Stimulated activated CD8-positive, alpha-beta memory T cell treated with anti-CD3 and anti-CD28 coated beads, Interleukin-2, amount 100 ng/mL, for 48 hours (primary cell): ENCODE data around the gene KCNN3.
"Not testable (repeated sequence)": the region's sequence is repeated elsewhere in the genome, so short reads cannot be mapped to it uniquely, and the experiment has no call there.

Experiments used
- DNase-seq, 2 donors: peaks; one replicate each; pipeline ENCODE4 v3.0.0-alpha.2; 2020; ENCODE audit warnings: low read depth in 2 of 2

The KCNN3 gene

DNA sequence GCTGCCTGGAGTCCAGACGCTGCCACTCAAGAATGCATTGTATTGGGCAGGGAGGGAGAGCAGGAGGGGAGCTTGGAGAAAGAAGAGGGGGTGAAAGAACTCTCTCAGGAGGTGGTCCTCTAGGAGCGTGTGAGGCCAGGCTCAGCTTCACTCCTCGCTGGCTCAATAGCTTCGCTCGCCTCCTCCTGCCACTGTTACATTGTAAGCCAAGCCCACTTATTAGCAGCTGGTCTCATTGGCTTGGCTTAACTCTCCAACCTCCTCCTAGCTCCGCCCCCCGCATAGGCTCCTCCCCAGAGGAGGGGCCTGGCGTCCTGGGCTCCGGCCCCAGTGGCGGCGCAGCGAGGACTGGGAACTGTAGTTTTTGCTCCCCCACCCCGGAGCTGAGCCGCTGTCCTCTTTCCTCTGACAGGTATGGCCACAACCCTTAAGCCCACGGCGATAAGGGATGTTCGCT, at the start of gene KCNN3:
KCNN3 (minus strand) TSS at position 167 of the 457 bp plus-strand sequence. CDS start 317 bp downstream, outside the sequence.
- DNase-seq, result peak; percentile 58 to 69

DNA sequence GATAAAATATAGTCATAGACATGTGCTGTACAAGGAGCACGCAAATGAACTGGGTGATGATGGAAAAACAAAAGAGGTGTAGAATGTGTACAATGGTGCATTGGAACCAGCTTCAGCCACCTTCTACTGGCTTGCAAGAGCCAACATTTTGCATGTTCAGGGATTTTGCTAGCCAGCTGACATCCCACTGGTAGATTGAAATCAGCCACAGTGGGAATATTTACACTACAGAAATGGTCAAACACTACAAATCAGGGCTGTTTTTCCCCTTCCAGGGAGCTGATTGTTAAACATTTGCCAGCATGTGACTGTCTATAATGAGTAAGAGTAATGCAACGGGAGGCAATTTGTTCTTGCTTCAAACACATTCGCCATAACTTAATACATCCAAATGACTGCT, 43.2 kb upstream of the KCNN3 start:
- DNase-seq, result no peak

DNA sequence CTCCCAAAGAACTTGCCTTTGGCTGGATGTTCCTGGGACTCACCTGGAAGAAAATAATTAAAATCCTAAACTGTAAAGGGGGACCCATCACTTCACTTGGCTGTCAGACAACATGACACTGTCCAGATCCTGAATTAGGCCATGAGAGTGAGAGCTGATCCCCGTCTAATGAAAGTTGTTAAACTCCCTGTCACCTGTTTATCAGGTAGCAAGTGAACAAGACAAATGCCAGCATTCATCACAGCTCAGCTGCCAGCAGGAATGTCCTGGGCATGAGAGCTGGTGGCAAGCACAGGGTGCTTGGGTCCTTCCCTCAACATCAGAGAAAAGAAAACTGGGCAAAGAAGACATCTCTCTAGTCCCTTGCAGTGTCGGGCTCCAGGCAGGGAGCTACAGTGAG, 42.7 kb upstream of the KCNN3 start:
- DNase-seq, result no peak

DNA sequence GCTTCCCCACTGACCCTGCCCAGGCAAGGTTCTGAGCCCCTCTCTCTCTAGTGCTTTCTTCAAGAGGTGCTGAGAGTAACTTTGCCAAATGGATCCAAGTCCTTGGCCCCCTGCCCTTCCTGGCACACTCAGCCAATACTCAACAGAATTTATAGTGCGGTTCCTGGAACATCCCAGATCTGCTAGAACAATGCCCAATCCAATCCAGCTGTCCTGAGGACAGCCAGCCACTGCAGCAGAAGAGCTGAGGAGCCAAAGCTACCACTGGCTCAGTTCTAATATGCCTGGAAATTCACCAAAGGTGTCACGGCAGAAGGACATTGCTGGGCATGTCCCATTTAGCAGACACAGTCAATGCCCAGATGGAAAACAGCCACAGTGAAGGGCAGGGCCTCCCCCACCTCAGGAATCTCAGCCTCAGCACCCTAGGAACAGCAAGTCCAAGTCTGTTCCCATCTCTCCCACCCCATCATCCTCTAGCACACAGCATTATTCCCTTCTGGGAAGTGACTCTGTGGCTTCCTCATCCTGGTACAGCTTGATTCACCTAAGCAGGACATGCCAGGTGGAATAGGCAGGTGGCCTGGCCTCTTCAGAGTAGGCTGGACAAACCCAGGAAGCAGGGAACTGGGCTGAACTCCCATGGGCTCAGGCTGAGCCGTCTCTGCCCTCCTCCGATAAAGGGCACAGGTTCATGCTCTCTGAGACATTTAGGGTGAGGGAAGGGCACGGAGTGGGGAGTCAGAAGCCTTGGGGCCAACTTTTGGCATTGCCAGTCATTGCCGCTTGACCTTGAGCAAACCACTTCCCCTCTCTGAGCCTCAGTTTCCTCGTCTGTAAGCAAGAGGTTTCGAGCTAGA, 41.8 kb upstream of the KCNN3 start:
- DNase-seq, result no peak

DNA sequence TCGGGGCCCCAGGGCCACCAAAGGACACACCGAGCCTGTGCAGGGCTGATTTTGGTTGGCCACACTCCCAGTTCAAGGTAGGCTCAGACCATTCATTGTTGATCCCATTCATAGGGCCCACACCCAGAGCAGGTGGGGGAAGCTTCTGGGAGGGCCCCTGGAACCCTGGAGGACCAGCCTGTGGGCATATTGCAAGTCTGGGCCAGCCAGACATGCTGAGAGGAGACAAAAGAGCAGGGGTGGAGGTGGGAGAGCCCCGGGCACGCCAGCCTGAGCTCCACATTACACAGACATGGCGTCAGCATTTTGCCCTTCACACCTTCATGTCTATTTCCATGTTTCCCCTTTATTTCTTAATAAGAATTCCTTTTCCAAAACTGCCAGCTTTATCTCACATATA, 40.8 kb upstream of the KCNN3 start:
- DNase-seq, result no peak

DNA sequence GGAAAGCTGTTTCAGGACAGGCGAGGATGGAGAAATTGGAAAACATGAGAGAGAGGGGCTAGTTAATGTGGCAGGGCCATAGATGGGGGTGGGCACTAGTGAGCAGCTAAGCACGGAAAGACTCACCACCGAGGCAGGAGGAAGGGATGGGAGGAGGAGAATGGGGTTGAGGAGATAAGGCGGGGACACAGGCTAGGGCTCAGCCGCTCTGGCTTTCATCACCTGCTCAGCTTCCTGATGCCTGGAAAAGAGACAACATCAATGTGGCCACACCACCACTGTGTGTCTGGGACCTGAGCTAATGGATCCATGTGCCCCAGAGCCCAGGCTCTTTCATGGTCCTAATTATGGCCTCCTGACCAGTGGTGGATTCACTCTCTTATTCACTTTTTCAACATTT, 38.9 kb upstream of the KCNN3 start:
- DNase-seq, result no peak

DNA sequence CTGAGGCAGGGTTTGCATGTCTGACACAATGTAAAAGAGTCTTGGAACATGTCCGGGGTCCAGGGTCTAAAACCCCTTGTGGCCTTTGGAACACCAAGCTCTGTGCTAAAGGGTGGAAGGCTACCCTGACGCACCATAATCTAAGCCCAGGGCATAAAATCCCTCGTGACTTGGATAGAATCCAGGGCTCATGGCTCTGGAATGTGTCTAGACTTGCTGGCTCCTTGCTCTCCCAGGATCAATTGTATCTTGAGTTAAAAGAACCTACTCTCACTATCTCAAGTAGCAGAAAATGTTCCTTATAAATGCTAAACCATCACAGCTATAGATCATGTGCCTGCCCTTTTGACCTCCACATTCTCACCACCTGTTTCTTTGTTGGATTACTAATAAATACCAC, 38.0 kb upstream of the KCNN3 start:
- DNase-seq, result not testable (repeated sequence)

DNA sequence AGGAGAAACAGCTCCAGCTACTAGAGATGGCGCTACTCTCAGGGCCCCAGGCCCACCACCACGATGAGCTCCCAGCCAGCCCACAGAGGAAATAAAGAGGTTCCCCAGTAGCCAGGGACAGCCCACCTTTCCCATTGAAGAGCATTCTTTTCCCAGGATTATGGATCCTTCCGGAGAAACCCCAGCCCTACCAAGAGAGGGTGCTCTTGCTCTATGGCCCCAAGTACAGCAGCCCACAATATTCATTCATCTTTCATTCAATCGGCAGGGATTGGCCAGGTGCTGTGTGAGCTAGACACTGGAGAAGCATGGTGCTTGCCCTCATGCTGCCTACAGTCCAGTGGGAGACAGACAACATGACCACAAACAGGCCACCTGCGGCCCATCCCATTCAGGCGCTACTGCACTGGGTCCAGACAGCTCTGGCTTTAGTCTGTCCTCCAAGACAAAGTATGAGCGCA, 36.6 kb upstream of the KCNN3 start:
- no peak for DNase-seq

DNA sequence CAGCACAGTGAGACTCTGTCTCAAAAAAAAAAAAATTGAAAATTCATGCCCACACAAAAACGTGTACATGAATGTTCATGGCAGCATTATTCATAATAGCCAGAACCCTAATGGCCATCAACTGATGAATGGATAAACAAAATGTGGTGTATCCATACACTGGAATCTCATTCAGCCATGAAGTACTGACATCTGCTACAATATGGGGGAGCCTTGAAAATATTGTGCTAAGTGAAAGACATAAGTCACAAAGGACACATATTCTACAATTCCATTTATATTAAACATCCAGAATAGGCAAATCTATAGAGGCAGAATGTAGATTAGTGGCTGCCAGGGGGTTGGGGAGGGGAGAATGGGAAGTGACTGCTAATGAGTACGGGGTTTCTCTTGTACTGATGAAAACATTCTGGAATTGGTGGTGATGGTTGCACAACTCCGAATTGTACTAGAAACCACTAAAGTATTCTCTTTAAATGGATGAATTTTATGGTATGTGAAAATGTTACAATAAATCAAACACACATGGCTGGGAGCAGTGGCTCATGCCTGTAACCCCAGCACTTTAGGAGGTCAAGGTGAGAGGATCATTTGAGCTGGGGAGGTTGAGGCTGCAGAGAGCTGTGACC, 33.0 kb upstream of the KCNN3 start:
- DNase-seq, result no peak

DNA sequence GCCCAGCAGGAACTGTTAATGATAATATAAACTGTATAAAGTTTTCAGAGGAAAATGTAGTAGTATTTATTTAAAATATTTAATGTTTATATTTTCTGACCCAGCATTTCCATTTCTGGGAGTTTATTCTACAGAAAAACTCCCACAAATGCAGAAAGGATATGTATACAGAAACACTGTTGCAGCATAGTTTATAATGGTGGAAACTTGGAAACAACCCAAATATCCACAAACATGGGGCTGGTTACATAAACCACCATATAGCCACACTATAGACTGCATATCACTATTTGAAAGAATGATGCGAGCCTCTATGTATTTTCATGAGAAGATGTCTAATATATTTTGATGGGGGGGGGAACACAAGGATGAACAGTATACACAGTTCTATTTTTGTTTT, 31.5 kb upstream of the KCNN3 start:
- no peak for DNase-seq

DNA sequence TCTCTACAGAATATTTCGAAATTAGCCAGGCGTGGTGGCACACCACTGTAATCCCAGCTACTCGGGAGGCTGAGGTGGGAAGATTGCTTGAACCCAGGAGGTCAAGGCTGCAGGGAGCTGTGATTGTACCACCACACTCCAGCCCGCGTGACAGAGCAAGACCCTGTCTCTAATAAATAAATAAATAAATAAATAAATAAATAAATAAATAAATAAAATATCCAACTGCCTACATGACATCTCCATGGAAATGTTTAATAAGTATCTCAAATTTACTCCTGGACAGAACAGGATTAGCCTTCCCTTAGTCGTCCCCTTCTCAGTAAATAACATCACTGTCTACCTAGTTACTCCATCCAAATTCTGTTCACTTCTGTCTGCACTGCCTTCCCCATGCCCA, 29.0 kb upstream of the KCNN3 start:
- no peak for DNase-seq

DNA sequence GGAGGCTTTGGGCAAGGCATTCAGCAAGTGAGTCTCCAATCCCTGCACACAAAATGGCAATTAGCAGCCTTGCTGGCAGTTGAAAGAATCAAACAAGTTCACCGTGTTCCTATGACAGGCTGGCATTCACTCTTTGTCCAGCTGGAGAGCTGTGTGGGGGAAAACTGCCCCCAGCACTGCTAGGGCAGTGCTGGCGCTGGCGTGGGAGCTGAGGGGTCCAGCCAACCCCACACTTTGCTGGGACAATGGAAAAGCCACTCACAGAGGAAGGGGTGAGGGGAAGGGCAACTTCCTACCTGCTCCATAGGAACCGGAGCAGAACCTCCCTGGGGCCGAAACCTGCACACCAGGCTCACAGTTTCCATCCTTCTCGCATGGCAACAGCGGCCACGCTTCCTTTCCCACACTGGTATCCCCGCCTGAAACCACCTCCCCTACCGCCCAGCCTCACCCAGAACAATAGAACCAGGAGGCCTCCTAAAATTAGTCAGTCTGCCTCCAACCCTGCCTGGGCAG, 26.7 kb upstream of the KCNN3 start:
- no peak for DNase-seq

DNA sequence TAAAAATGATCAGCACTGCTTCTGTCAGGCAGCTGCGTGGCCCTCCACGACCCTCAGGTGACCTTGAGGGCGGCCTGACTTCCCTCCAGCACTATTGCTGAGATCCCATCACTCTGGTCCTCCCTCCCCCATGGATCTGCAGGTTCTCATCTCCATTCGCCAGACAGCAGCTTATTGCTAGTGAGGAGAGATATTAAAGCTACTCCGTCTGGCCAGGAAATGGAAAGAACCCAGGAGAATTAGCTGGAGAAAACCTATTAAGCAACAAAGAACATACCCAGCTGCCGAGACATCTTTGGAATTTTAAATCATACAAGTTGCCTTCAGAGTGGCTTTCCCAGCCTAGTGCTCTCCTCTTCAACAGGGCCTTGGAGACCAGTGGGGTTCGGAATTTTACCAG, 25.7 kb upstream of the KCNN3 start:
- no peak for DNase-seq

DNA sequence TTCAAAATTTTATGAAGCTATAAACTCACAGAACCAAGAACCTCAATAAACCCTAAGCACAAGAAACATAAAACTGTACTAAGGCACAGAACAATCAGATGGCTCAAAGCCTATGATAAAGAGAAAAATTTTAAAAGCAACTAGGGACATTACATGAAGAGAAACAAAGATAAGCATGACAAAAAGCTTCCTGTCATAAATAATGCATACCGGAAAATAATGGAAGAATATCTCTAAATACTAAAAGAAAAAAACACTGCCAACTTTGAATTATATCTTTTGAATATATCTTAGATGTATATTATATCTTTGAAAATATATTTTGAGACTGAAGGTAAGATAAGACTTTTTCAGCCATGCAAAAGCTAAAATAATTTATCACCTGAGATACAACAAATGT, 21.4 kb upstream of the KCNN3 start:
- DNase-seq, result no peak

DNA sequence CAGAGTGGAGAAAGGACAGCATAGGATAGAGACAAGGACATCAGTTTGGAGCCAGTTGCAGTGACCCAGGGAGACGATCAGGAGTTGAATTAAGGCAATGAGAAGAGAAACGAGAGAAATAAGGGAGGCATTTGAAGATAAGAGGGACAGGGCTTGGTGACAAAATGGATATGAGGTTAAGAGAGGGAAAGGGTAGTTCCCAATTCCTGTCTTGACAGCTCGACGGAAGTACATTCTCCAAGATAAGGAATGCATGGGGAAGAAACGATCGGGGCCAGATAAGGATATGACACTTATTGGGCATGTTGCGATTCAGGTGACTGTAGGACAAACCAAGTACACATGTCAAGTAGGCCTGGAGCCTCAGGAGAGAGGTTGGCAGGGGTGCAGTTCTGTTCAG, 18.7 kb upstream of the KCNN3 start:
- no peak for DNase-seq

DNA sequence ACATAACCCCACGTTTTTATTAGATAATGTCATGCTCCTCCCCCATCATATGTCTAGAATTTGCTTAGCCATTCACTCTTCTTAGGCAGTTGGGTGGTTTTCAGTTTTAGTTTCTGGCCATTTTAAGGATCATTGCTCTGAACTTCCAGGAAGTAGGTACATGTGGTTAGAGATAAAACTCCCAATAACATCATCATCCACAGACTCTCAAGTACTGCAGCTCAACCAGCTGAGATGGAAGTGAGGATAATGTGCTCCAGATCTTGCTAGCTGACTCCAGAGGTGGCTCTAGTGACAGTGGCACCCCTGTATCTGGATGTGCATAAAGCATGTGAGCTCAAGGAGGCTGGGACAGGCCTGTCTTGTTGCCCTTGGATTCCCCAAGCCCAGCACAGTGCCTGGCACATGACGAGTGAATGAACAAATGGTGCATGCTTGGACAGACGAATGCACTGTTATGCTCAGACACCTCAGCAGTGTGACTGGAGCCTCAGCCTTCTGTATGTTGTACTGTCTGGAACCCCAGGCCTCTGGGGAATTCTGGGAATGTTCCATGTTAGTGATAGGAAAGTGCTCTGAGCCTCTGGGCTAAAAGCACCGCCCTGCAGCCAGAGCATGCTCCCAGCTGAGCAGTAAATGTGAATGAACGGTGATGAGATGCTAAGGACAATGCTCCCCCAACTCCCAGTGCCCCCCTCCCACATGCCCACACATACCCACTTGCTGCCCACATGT, 16.4 kb upstream of the KCNN3 start:
- DNase-seq, result no peak

DNA sequence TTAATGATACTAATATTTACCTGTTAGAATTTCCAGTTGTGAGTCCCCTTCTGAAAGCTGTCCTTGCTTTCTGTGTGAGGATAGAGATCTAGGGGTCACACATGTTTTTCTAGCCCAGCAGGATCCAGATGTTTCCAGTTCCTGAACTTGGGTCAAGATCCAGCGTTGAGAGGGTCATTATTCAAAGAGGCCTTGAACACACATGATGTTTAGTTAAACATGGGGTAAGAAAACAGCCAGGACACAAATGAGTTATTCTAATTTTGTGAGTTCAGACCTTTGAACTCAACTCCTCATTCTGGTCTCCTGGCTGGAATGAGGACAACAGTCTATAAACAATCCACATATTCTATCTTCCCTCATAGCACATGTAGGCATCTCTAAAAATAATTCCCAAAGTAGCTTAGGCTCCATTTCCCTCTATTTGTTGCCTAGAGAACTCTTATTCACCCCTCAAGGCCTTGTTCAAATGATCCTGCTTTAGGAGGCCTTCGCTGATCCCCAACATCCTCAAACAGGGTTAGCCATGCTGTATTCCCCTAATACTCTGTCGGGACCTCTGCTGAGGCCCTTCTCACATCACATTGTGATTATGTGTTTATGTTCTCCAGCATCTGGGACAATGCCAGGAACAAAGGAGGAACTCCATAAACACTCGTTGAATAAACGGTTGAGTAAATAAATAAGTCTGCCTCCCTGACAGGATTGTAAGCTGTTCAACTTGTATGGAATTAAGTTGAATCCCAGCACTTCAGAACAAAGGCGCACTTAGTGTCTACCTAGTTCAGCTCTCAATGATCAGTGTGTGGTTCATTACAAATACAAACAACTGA, 15.0 kb upstream of the KCNN3 start:
- no peak for DNase-seq

DNA sequence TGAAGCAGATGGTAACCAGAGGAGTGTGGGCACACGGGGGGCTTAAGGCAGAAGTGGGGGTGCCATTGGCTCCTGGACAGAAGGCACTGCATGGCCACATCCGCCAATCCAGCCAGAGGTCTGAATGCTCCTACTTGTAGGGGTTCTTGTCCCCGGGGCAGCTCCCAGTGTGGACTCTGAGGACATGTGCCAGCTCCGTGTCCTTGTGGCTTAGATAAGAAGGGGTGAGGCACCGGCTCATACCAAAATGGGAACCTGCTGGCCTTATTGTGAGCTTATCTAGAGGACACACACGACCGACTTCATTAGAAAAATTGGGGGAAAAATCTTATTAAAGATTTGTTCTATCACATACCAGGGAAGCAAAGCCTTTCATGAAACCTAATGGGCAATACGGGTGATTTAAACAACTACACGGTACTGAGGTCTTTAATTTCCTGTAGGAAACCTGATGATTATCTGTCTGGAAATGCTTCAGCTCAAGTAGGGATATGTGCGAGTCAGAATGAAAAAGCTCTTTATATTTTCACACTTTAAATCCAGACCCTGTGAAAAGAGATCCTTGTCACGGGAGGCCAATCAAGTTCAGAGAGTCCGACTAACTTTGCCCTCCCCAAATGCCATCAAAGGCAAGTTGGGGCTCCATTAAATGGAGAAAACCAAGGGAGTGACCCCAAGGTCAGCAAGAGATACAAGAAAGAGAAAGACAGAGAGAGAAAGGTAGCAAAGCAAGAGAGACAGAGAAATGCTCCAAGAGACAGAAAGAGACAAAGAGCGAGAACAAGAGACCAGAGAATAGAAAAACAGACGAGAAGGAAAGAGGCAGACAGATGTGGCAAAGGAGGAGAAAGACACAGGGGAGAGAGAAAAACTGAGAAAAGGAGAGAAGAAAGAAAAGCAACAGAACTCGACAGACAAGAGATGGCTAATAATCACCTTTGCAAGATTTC, 14.1 kb upstream of the KCNN3 start:
- DNase-seq, result no peak

DNA sequence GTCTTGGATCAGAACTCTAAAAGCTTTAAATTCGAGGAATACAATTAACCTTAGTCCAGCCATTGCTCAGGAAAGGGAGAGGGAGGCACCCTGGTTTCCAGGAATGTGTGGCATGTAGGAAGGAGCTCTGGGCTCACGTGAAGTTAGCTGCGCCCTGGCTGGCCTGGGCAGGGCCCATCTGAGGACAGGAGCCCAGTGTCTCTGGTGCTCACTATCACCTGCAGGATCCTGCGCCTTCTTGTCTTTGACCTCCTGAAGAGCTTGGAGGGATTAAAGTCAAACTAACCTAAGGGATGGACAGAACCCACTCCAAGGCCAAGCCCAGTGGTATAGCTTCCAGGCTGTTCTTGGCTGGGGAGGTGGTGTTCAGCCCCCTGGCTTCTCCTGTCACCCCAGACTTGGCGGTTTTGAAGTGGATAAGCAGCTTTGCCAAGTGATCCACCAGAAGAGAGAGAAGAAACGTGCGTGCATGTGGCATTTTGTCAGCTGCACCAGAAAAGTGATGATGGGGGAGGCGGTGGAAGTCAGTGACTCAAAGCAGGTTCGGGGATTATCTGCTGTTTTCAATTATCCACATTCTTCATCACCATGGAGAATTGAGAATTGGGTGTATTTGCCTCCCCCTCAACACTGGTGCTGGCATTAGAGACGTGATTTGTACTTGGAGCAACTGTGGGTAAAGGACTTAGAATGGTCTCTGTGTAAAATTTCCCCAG, 11.9 kb upstream of the KCNN3 start:
- no peak for DNase-seq

DNA sequence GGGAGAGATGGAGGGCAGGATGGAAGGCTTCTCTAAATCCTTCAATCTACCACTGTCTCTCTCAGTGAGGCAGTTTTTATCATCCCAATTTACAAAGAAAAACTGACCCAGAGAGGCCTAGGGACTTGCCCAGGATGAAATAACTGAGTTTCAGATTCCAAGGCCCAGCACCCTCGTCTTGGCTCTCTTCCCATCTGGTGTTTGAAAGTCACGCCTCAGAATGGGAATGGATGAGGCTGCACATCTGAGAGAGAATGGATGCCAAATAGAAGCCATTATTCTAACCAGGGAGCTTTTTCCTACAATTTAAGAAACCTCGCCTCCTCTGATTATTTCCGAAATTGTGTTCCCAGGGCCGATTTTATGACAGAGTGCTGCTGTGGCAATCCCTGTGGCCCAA, 10.6 kb upstream of the KCNN3 start:
- no peak for DNase-seq
